ENCODE results near the gene XYLT2. TPM values are rescaled to one million over a fixed set of nuclear protein-coding genes. Genes with fewer than 3 reads are reported as not detected.

XYLT2 gene
- total and polyA plus RNA-seq, 2 donors (not counting 3 experiments of a cell fraction or from before 2014, with no cell fraction given), result 19.1 to 26.6 TPM

DNA sequence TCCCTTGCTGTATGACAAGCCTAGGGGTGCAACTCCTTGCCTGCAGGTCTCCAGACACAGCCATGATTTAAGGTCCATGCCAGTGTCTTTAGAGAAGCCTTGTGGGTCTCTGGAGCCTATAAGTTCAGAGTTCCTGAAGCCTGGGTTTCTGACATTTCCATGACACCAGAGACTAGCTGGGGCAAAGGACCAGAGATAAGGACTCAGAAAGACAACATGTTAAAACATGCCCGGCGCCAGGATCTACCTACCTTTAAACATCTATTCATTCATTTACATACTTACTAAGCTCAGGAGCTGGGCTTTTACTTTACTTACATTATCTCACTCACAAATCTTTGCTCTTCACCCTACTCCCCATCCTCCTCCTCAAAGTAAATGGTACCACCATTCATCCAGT lies 25.6 kb downstream of the XYLT2 start:
- Histone ChIP-seq H2AFZ (ENCODE audit: low read depth, low read length) (no peak overlapping the region), H3K9ac (replicated peaks; ENCODE audit: extremely low read depth, insufficient read depth, low read length) (no peak overlapping the region), H3K27ac (ENCODE audit: insufficient read depth, low read depth, low read length) (no peak overlapping the region), H3K4me2 (ENCODE audit: insufficient read depth, low read length) (peak overlapping the region; percentile 85), H3K4me3 (replicated peaks in 1 of 3; ENCODE audit: insufficient read depth in 1 of 3, low read depth in 1 of 3, low read length in 3 of 3) (peak overlapping the region in 1 of 3 experiments; percentile 15), H3K9me1 (replicated peaks; ENCODE audit: control insufficient read depth, extremely low read depth, insufficient read depth, low read length) (no peaks in the 10 kb centered on the region), H3K9me3 (replicated peaks; ENCODE audit: control insufficient read depth, insufficient read depth, low read length) (no peaks in the 10 kb centered on the region), H3K36me3 (ENCODE audit: control insufficient read depth in 2 of 2, extremely low read depth in 1 of 2, insufficient read depth in 2 of 2, low read length in 2 of 2) (peaks cover 3 to 22% of the 10 kb centered on the region in 2 experiments), H3K4me1 (ENCODE audit: control insufficient read depth, extremely low read depth, insufficient read depth, low read length) (peaks cover 15% of the 10 kb centered on the region), H3K79me2 (ENCODE audit: control insufficient read depth, insufficient read depth, low read length) (peaks cover 17% of the 10 kb centered on the region), H3K27me3 (ENCODE audit: control insufficient read depth in 2 of 2, insufficient read depth in 2 of 2, low read length in 2 of 2) (no peaks in the 10 kb centered on the region), H4K20me1 (replicated peaks; ENCODE audit: control insufficient read depth, extremely low read depth, insufficient read depth, low read length) (no peaks in the 10 kb centered on the region)
- ChIA-PET POLR2A (no interaction called here), CTCF (no interaction called here)
- no TSS peak for BruUV-seq (replicated peaks)
- FAIRE-seq (peak; percentile 53), DNase-seq (ENCODE audit: low read depth, low spot score) (no peak)
- intact Hi-C loops (cut with micrococcal nuclease) (no loop called here), dilution Hi-C loops (cut with MboI; ENCODE audit: extremely low pct_ligation_motif_present, low sequenced_read_pairs) (no loop called here)
- TF ChIP-seq MAX (IDR thresholded peaks at IDR 0.05; ENCODE audit: insufficient read depth, insufficient read length) (no peak), JUN (IDR thresholded peaks at IDR 0.05; ENCODE audit: borderline replicate concordance, insufficient read depth, insufficient read length, low read depth) (no peak), FOS (IDR thresholded peaks at IDR 0.05; ENCODE audit: borderline replicate concordance, insufficient read depth, low read length) (no peak), GATA2 (IDR thresholded peaks at IDR 0.05; ENCODE audit: insufficient read depth, insufficient read length, low read depth, low read length) (no peak), MYC (IDR thresholded peaks at IDR 0.05; ENCODE audit: low read depth, low read length) (no peak), POLR2AphosphoS5 (IDR thresholded peaks at IDR 0.05; ENCODE audit: insufficient read depth, low read depth, low read length) (no peak), EZH2 (IDR thresholded peaks at IDR 0.05; ENCODE audit: borderline replicate concordance, low read depth, low read length, severe bottlenecking) (no peak), CTCF (IDR thresholded peaks at IDR 0.05; ENCODE audit: extremely low read depth in 1 of 2, insufficient read depth in 1 of 2, low read depth in 1 of 2, low read length in 2 of 2) (no peak), POLR2A (IDR thresholded peaks at IDR 0.05; ENCODE audit: low read depth, low read length) (no peak)
